Thoracic aorta (tissue), 2 donors: ENCODE data around the gene ERO1B. TPM values are rescaled to one million over a fixed set of nuclear protein-coding genes. Genes with fewer than 3 reads are reported as not detected.

Source experiments
- ATAC-seq: fragments of 150-250 bp; one replicate; pipeline ENCODE4 v1.8.0; 2017; ENCODE audit warnings: low read depth; ENCODE audit not compliant: insufficient number of reproducible peaks, low FRiP score
- DNase-seq: peaks from one replicate; pipeline ENCODE4 v3.0.0-alpha.2; 2020; ENCODE audit warnings: low spot score
- H3K27ac ChIP-seq, 2 donors: fragments of 200-600 bp; sonication (generic); 1 replicate in 1 of 2; 2 replicates in 1 of 2; pipeline ENCODE4 v1.5.1; 2016; ENCODE audit warnings: mild to moderate bottlenecking in 2 of 2, moderate library complexity in 2 of 2
- H3K27me3 ChIP-seq: fragments of 200-600 bp; sonication (generic); replicated peaks from 2 replicates; pipeline ENCODE4 v1.6.0; 2016; ENCODE audit warnings: mild to moderate bottlenecking; ENCODE audit not compliant: insufficient read depth
- H3K36me3 ChIP-seq: fragments of 200-600 bp; sonication (generic); one replicate; pipeline ENCODE4 v1.5.1; 2016
- H3K4me1 ChIP-seq, 2 donors: fragments of 200-600 bp; sonication (generic); 1 replicate in 1 of 2; 2 replicates in 1 of 2; pipeline versions ENCODE4 v1.5.1 to v1.6.0; 2016; ENCODE audit warnings: low read depth in 2 of 2, mild to moderate bottlenecking in 1 of 2; ENCODE audit not compliant: control insufficient read depth in 1 of 2
- H3K4me3 ChIP-seq: fragments of 200-600 bp; sonication (generic); 2 replicates; pipeline ENCODE4 v1.5.1; 2016; ENCODE audit warnings: mild to moderate bottlenecking
- H3K9me3 ChIP-seq: fragments of 200-600 bp; sonication (generic); 2 replicates; pipeline ENCODE4 v1.5.1; 2016
- total RNA-seq, 2 donors: library from RNA; depleted of rRNA; stranded (reverse); fragments of >200 nt; gene quantifications; one replicate each; pipeline versions ENCODE4 v1.1.0 to v1.2.3, GENCODE V29; 2016
- TF ChIP-seq, protein P1 (sequence below): fragments of 200-600 bp; sonication (generic); IDR thresholded peaks from one replicate; pipeline ENCODE4 v1.5.1; 2019; ENCODE audit warnings: antibody characterized with exemption

Gene ERO1B
- total RNA-seq, 2 donors from 2014 or later: 20.8 to 33.3 TPM

DNA sequence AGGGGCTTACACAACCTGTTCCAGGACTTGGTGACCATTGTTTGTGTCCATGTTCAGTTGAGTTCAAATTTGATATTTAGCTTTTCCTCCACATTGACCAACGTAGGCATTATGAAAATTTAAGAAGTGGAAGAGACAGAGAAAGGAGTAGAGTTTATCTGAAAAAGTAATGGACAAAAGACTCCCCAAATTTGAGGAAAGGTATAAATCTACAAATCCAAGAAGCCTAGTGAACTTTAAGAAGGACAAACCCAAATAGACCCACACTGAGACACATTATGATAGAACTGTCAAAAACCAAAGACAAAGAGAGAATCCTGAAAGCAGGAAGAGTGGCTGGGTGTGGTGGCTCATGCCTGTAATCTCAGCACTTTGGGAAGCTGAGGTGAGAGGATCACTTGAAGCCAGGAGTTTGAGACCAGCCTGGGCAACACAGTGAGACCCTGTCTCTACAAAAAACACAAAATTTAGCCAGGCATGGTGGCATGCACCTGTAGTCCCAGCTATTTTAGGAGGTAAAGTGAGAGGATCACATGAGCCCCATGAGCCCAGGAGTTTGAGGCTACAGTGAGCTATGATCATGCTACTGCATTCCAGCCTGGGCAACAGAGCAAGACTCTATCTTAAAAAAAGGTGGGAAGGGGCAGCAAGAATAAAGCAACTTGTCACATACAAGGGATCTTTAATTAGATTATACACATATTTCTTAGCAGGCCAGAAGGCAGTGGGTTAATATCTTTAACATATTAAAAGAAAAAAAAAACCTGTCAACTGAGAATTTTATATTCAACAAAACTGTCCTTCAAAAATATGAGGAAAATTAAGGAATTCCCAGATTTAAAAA, 41.0 kb upstream of the ERO1B start:
- Histone ChIP-seq H3K4me1 (no peaks in the 10 kb centered on the region), H3K36me3 (no peaks in the 10 kb centered on the region), H3K9me3 (peaks cover 9% of the 10 kb centered on the region), H3K27ac (no peak overlapping the region), H3K27me3 (no peaks in the 10 kb centered on the region), H3K4me3 (no peak overlapping the region)
- no peak for DNase-seq
- ATAC-seq: no peak
- TF ChIP-seq, protein P1, sequence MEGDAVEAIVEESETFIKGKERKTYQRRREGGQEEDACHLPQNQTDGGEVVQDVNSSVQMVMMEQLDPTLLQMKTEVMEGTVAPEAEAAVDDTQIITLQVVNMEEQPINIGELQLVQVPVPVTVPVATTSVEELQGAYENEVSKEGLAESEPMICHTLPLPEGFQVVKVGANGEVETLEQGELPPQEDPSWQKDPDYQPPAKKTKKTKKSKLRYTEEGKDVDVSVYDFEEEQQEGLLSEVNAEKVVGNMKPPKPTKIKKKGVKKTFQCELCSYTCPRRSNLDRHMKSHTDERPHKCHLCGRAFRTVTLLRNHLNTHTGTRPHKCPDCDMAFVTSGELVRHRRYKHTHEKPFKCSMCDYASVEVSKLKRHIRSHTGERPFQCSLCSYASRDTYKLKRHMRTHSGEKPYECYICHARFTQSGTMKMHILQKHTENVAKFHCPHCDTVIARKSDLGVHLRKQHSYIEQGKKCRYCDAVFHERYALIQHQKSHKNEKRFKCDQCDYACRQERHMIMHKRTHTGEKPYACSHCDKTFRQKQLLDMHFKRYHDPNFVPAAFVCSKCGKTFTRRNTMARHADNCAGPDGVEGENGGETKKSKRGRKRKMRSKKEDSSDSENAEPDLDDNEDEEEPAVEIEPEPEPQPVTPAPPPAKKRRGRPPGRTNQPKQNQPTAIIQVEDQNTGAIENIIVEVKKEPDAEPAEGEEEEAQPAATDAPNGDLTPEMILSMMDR: no peak

DNA sequence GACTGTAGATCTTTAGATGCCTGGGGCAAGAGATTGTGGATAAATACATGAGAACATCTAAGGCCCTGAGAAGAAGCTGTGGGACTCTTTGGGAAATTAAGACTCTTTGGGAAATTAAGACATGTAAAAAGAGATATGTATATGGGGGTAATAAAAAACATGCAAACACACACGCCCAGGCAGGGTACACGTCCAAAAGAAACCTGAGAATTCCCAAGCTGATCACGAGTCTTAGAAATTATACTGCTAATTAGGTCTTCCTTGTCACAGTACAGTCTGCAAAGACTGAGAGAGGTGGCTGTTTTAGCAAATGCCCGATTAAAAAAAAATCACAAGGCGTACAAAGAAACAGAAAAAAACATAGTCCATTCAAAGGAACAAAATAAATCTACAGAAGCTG, 39.3 kb upstream of the ERO1B start:
- H3K27ac ChIP-seq: no peak overlapping the region
- H3K4me1 ChIP-seq: no peaks in the 10 kb centered on the region
- no peaks in the 10 kb centered on the region for H3K36me3 ChIP-seq
- ATAC-seq (no peak), DNase-seq (no peak)
- TF ChIP-seq, protein P1: no peak
- H3K4me3 ChIP-seq: no peak overlapping the region
- H3K27me3 ChIP-seq: no peaks in the 10 kb centered on the region
- peaks cover 9% of the 10 kb centered on the region for H3K9me3 ChIP-seq

DNA sequence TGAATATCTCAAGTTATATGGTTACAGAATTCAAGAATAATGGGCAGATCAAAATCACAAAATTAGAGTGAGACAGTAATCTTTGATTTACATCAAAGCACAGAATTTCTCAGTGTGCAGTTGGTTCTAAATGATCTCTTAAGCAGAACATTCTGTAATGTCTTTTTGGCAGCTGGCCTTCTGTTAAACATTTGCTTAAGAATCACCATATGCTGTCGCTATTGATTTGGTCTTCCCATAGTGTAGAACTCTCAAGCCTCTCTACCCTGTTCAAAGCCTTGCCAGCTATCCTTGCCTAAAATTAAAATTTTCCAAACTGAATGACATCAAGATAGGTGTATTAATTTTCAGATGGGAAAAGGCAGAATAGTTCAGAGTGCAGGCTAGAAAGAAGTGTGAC, 38.9 kb upstream of the ERO1B start:
- H3K27me3 ChIP-seq: no peaks in the 10 kb centered on the region
- no peak for ATAC-seq
- TF ChIP-seq, protein P1: no peak

DNA sequence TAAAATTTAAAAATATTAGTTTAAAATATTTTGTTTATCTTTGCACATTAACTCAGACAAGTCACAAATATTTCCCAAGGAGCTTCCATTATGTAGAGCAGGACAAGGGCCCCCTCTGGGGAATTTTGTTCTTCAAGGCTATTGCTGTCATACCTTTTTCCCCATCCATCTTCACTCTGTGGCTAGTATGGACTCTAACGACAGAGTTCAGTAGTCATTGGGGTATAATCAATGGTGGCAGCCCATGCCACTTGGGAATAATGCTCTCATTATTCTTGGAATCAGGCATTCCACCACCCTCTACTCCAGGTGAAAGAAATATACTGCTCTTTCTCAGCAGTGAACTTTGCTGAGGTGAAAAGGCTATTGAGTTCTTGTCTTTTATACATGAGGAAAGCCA, 38.5 kb upstream of the ERO1B start:
- TF ChIP-seq, protein P1: no peak
- ATAC-seq: no peak
- peaks cover 9% of the 10 kb centered on the region for H3K9me3 ChIP-seq

More for the DNA sequence above, 38.9 kb upstream of the ERO1B start:
- DNase-seq: no peak
- Histone ChIP-seq H3K36me3 (no peaks in the 10 kb centered on the region), H3K4me3 (no peak overlapping the region), H3K27ac (no peak overlapping the region), H3K9me3 (peaks cover 9% of the 10 kb centered on the region), H3K4me1 (no peaks in the 10 kb centered on the region)

DNA sequence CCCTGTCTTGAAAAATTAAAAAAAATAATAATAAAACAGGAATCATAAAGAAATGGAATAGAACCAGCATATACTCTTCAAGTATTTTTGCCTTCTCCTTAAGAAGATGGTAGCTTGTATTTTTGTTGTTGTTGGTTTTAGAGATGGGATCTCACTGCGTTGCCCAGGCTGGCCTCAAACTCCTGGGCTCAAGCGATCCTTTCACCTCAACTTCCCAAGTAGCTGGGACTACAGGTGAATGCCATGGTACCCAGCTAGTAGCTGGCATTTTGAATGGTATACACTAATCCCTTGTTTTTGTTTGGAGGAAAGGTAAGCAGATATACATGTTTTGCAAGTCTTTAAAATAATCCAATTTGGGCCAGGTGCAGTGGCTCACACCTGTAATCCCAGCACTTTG, 34.7 kb upstream of the ERO1B start:
- TF ChIP-seq, protein P1: no peak
- H3K4me1 ChIP-seq: no peaks in the 10 kb centered on the region
- no peaks in the 10 kb centered on the region for H3K36me3 ChIP-seq
- H3K27ac ChIP-seq: no peak overlapping the region
- no peak overlapping the region for H3K4me3 ChIP-seq
- no peak for DNase-seq
- H3K9me3 ChIP-seq: no peaks in the 10 kb centered on the region
- H3K27me3 ChIP-seq: no peaks in the 10 kb centered on the region
- no peak for ATAC-seq

More for the DNA sequence above, 38.5 kb upstream of the ERO1B start:
- Histone ChIP-seq H3K27ac (no peak overlapping the region), H3K4me1 (no peaks in the 10 kb centered on the region), H3K27me3 (no peaks in the 10 kb centered on the region), H3K36me3 (no peaks in the 10 kb centered on the region), H3K4me3 (no peak overlapping the region)
- no peak for DNase-seq
